ENCODE measurements around the gene SLCO1B1.

The SLCO1B1 gene

DNA sequence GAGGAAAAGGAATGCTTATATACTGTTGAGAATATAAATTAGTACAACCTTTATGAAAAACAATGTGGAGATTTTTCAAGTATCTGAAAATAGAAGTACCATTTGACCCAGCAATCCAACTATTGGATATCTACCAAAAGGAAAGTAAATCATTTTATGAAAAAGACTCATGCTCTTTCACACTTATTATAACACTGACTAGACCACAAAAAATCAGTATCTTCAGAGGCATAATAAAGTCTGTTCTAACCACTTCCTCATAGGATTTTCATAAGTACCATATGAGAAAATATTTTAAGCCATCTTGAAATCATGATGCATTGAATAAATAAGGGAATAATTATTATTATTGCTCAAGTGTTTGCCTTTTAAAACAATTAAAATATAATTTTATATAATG, 90.8 kb downstream of the SLCO1B1 start:
- no peak for DNase-seq (ENCODE audit: low read depth in 3 of 3)

- DNase-seq (ENCODE audit: low read depth in 3 of 3), result no peak
These were observed 92.9 kb downstream of the SLCO1B1 start for GRCh38 chr12:21223930-21224329.

DNA sequence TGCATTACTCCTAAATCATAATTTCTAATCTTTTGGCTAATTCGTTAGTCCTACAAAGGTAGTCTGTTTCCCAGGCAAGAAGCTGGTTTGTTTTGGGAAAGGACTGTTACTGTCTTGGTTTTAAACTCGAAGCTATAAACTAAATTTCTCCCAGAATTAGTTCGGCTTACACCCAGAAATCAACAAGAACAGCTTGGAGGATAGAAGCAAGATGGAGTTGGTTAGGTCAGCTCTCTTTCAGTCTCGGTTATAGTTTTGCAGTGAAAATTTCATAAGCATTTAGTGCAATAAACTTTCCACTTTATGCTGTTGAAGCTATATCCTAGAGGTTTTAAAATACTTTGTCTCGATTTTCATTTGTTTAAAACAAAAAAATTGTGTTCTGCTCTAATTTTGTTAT, 103.4 kb downstream of the SLCO1B1 start:
- DNase-seq (ENCODE audit: low read depth in 3 of 3), result no peak

DNA sequence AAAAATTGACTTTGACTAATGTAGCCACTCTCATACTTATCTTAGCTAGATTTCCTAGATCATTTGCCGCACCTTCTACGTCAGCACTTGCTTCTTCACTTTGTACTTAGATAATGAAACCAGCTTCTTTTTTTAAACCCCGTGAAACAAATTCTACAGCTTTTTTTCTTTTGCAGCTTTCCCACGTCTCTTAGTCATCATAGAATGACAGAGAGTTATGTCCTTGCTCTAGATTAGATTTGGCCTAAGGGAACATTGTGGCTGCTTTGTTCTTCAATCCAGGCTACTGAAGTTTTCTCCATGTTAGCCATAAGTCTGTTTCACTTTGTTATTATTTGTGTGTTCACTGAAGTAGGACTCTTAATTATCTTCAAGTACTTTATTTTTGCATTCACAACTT, 108.9 kb downstream of the SLCO1B1 start:
- DNase-seq (ENCODE audit: low read depth in 3 of 3), result no peak

DNA sequence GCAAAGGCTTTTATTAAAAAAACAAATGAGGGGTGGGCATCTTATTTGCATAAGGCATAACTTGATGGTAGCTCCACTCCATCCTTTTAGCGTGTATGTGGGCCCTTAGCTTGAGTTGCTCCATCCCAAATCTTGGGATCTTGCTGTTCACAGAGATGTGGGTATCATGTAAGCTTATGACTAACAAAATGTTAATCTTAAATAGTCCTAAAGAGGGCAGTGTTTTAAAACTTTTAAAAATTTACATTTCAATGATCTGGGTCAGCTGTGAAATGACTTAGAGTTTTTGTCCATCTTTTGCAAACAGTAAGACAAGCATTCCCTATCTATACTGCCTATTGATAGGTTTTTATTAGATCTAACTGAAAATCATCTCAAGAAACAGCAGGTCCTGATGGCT, 117.7 kb downstream of the SLCO1B1 start:
- DNase-seq (ENCODE audit: low read depth in 3 of 3), result no peak

- no peak for DNase-seq (ENCODE audit: low read depth in 3 of 3)
These were observed 121.1 kb downstream of the SLCO1B1 start for GRCh38 chr12:21252070-21252469.

GRCh38 chr12:21257172-21257571, 126.2 kb downstream of the SLCO1B1 start:
- no peak for DNase-seq (ENCODE audit: low read depth in 3 of 3)

GRCh38 chr12:21264232-21264631, 133.2 kb downstream of the SLCO1B1 start:
- DNase-seq (ENCODE audit: low read depth in 3 of 3), result no peak

GRCh38 chr12:21265932-21266331, 134.9 kb downstream of the SLCO1B1 start:
- DNase-seq (ENCODE audit: low read depth in 3 of 3), result no peak

DNA sequence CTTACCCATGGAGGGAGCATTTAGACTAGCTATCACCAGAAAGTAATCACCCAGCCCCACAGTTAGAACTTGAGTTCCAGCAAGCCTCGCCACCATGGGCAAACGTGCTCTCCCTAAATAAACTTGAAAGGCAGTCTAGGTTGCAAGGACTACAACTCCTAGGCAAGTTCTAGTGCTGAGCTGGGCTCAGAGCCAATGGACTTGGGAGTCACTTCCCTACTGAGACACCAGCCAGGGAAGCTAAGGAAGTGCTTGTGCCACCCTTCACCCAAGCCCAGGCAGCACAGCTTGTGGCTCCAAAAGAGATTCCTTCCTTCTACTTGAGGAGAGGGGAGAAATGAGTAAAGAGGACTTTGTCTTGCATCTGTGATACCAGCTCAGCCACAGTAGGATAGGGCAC, 145.8 kb downstream of the SLCO1B1 start:
- DNase-seq (ENCODE audit: low read depth in 3 of 3), result no peak

Measured in stimulated activated CD4-positive, alpha-beta T cell treated with anti-CD3 and anti-CD28 coated beads, TNF-alpha, amount 100 ng/mL, for 24 hours (primary cell).